Hepatocyte (in vitro differentiated cells): ENCODE results near the gene CCIN.

Experiments used
- CTCF ChIP-seq: fragments of 200-600 bp; sonication (generic); IDR thresholded peaks from 2 replicates; pipeline ENCODE4 v1.5.1; 2016; ENCODE audit warnings: antibody characterized with exemption, mild to moderate bottlenecking; ENCODE audit not compliant: poor library complexity
- EZH2 ChIP-seq: fragments of 200-600 bp; sonication (generic); IDR thresholded peaks from 2 replicates; pipeline ENCODE4 v1.6.1; 2016; ENCODE audit warnings: antibody characterized with exemption, mild to moderate bottlenecking, borderline replicate concordance
- EZH2phosphoT487 ChIP-seq: fragments of 200-600 bp; sonication (generic); IDR thresholded peaks from one replicate; pipeline ENCODE4 v1.6.1; 2018; ENCODE audit warnings: antibody characterized with exemption, mild to moderate bottlenecking, low read depth, moderate library complexity; ENCODE audit not compliant: unreplicated experiment, severe bottlenecking

DNA sequence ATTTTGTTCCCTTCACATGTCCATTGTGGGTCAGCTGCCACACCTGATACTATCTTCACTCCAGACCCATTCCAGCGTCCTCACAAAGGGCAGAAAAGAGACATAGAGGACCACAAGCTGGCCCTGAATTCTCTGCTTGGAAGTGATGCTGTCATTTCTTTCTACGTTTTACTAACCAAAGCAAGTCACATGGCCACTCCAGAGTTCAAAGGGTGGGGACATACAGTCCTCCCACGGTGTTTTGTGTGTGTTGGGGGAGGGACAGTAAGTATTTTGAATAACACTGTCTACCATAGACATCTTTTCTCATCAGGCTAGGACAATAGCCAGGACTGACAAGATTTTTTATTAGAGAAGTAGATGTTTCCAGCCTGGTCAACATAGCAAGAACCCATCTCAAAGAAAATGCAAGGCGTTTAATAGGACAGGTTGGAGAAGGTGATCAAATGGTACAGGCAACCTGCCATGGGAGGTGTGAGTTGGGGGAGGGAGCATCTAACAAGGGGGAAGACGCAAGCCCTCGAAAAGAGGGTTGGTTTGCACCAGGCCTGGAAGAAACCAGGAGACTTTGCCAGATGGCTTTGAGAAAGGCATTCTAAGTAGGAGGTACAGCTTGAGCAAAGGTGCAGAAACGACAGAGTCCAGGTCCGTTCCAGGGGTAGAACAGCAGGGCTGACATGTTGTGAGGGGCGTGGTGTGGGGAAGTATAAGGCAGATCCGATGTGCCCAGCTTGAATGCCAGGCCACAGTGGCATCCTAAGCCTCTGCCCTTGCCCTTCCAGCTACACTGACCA, 43.9 kb upstream of the CCIN start:
- no peak for TF ChIP-seq EZH2phosphoT487
- TF ChIP-seq EZH2, result no peak
- TF ChIP-seq CTCF, result no peak
